ES-I3 (cell line): ENCODE measurements around the gene DAPP1.
"Not testable (repeated sequence)": the region's sequence is repeated elsewhere in the genome, so short reads cannot be mapped to it uniquely, and the experiment has no call there.

Source experiments
- H3K36me3 ChIP-seq: 2 replicates; pipeline ENCODE4 v1.6.1; 2013; ENCODE audit warnings: mild to moderate bottlenecking, low read length, control low read depth, moderate library complexity; ENCODE audit not compliant: insufficient read depth
- H3K4me1 ChIP-seq: 2 replicates; pipeline ENCODE4 v1.6.1; 2013; ENCODE audit warnings: mild to moderate bottlenecking, control low read depth, low read length; ENCODE audit not compliant: insufficient read depth
- H3K9ac ChIP-seq: 2 replicates; pipeline ENCODE4 v1.6.1; 2013; ENCODE audit warnings: low read depth, mild to moderate bottlenecking, low read length, moderate library complexity
- H3K9me3 ChIP-seq: 2 replicates; pipeline ENCODE4 v1.6.1; 2013; ENCODE audit warnings: mild to moderate bottlenecking, low read length, moderate library complexity; ENCODE audit not compliant: control insufficient read depth, insufficient read depth

Gene DAPP1

GRCh38 chr4:99811117-99811516, 5.5 kb upstream of the DAPP1 start:
- peaks cover 11% of the 10 kb centered on the region for H3K4me1 ChIP-seq
- no peak overlapping the region for H3K9ac ChIP-seq
- no peaks in the 10 kb centered on the region for H3K36me3 ChIP-seq
- H3K9me3 ChIP-seq: no peaks in the 10 kb centered on the region

- Histone ChIP-seq H3K9me3 (no peaks in the 10 kb centered on the region), H3K9ac (no peak overlapping the region), H3K4me1 (peaks cover 11% of the 10 kb centered on the region), H3K36me3 (no peaks in the 10 kb centered on the region)
Measured at GRCh38 chr4:99811850-99812249, 4.8 kb upstream of the DAPP1 start.

GRCh38 chr4:99815597-99816011, 1.0 kb upstream of the DAPP1 start:
- no peak overlapping the region for H3K9ac ChIP-seq
- no peaks in the 10 kb centered on the region for H3K9me3 ChIP-seq
- H3K4me1 ChIP-seq: peaks cover 11% of the 10 kb centered on the region

GRCh38 chr4:99817309-99817890, 773 bp downstream of the DAPP1 start:
- H3K9ac ChIP-seq: no peak overlapping the region

More at GRCh38 chr4:99815597-99816011, 1.0 kb upstream of the DAPP1 start:
- H3K36me3 ChIP-seq: no peaks in the 10 kb centered on the region

GRCh38 chr4:99818661-99819060, 2.0 kb downstream of the DAPP1 start:
- Histone ChIP-seq H3K9ac (no peak overlapping the region), H3K36me3 (no peaks in the 10 kb centered on the region), H3K4me1 (peaks cover 11% of the 10 kb centered on the region), H3K9me3 (peaks cover 2% of the 10 kb centered on the region; the same call in 1 of the 2 replicates)

More at GRCh38 chr4:99817309-99817890, 773 bp downstream of the DAPP1 start:
- peaks cover 11% of the 10 kb centered on the region for H3K4me1 ChIP-seq
- H3K9me3 ChIP-seq: no peaks in the 10 kb centered on the region; the same call in 1 of the 2 replicates
- H3K36me3 ChIP-seq: no peaks in the 10 kb centered on the region

GRCh38 chr4:99821918-99822503, 5.4 kb downstream of the DAPP1 start:
- Histone ChIP-seq H3K36me3 (no peaks in the 10 kb centered on the region), H3K4me1 (no peaks in the 10 kb centered on the region), H3K9me3 (peaks cover 2% of the 10 kb centered on the region; the same call in 1 of the 2 replicates), H3K9ac (no peak overlapping the region)

GRCh38 chr4:99822734-99823133, 6.1 kb downstream of the DAPP1 start:
- H3K36me3 ChIP-seq: no peaks in the 10 kb centered on the region
- peaks cover 2% of the 10 kb centered on the region; the same call in 1 of the 2 replicates for H3K9me3 ChIP-seq
- no peaks in the 10 kb centered on the region for H3K4me1 ChIP-seq
- no peak overlapping the region for H3K9ac ChIP-seq

- peaks cover 2% of the 10 kb centered on the region; the same call in 1 of the 2 replicates for H3K9me3 ChIP-seq
- no peaks in the 10 kb centered on the region for H3K4me1 ChIP-seq
Measured at GRCh38 chr4:99824070-99824599, 7.5 kb downstream of the DAPP1 start.

GRCh38 chr4:99825272-99825671, 8.6 kb downstream of the DAPP1 start:
- Histone ChIP-seq H3K4me1 (no peaks in the 10 kb centered on the region), H3K9me3 (peaks cover 2% of the 10 kb centered on the region; the same call in 1 of the 2 replicates), H3K36me3 (no peaks in the 10 kb centered on the region), H3K9ac (no peak overlapping the region)

More at GRCh38 chr4:99824070-99824599, 7.5 kb downstream of the DAPP1 start:
- Histone ChIP-seq H3K36me3 (no peaks in the 10 kb centered on the region), H3K9ac (no peak overlapping the region)

GRCh38 chr4:99826016-99826415, 9.4 kb downstream of the DAPP1 start:
- H3K4me1 ChIP-seq: no peaks in the 10 kb centered on the region
- H3K36me3 ChIP-seq: no peaks in the 10 kb centered on the region

GRCh38 chr4:99827454-99827853, 10.8 kb downstream of the DAPP1 start:
- Histone ChIP-seq H3K9me3 (peaks cover 2% of the 10 kb centered on the region; the same call in 1 of the 2 replicates), H3K9ac (no peak overlapping the region), H3K4me1 (no peaks in the 10 kb centered on the region), H3K36me3 (no peaks in the 10 kb centered on the region)

More at GRCh38 chr4:99826016-99826415, 9.4 kb downstream of the DAPP1 start:
- Histone ChIP-seq H3K9ac (no peak overlapping the region), H3K9me3 (peaks cover 2% of the 10 kb centered on the region; the same call in 1 of the 2 replicates)

GRCh38 chr4:99827857-99828256, 11.2 kb downstream of the DAPP1 start:
- no peaks in the 10 kb centered on the region for H3K9me3 ChIP-seq

GRCh38 chr4:99828477-99828876, 11.8 kb downstream of the DAPP1 start:
- no peaks in the 10 kb centered on the region for H3K9me3 ChIP-seq
- H3K9ac ChIP-seq: no peak overlapping the region
- no peaks in the 10 kb centered on the region for H3K4me1 ChIP-seq
- H3K36me3 ChIP-seq: no peaks in the 10 kb centered on the region

More at GRCh38 chr4:99827857-99828256, 11.2 kb downstream of the DAPP1 start:
- Histone ChIP-seq H3K9ac (no peak overlapping the region), H3K4me1 (no peaks in the 10 kb centered on the region), H3K36me3 (no peaks in the 10 kb centered on the region)

GRCh38 chr4:99830051-99830450, 13.4 kb downstream of the DAPP1 start:
- H3K9ac ChIP-seq, H3K36me3 ChIP-seq, H3K4me1 ChIP-seq, H3K9me3 ChIP-seq: not testable (repeated sequence)

- H3K36me3 ChIP-seq: no peaks in the 10 kb centered on the region
- H3K9ac ChIP-seq: no peak overlapping the region
- no peaks in the 10 kb centered on the region for H3K4me1 ChIP-seq
- no peaks in the 10 kb centered on the region for H3K9me3 ChIP-seq
Measured at GRCh38 chr4:99832321-99832720, 15.7 kb downstream of the DAPP1 start.
